ENCODE data around the gene IFT88.

Gene IFT88

DNA sequence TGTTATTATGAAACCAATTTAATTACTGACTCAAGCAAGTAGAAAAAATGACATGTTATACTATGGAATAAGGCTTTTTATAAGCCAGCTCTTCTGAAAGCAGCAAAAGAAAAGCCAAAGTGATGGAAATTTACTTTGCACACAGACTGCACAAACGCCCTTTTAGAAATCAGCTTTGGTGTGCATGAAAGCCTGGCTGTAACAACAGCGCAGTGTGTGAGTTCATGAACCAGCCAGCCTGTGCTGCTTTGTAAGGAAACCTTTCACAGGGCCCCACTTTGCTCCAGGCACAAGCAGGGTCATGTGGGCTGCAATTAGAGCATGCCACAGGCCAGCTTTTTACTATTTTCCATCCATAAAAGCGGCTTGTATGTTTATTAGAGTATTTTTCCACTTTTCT lies 13.6 kb upstream of the IFT88 start:
- Histone ChIP-seq H3K27ac (replicated peaks) (no peak overlapping the region), H3K27me3 (ENCODE audit: insufficient read depth, poor library complexity, severe bottlenecking) (no peaks in the 10 kb centered on the region), H3K4me3 (replicated peaks; ENCODE audit: insufficient read depth, low read length) (no peak overlapping the region)
- TF ChIP-seq, protein P1, sequence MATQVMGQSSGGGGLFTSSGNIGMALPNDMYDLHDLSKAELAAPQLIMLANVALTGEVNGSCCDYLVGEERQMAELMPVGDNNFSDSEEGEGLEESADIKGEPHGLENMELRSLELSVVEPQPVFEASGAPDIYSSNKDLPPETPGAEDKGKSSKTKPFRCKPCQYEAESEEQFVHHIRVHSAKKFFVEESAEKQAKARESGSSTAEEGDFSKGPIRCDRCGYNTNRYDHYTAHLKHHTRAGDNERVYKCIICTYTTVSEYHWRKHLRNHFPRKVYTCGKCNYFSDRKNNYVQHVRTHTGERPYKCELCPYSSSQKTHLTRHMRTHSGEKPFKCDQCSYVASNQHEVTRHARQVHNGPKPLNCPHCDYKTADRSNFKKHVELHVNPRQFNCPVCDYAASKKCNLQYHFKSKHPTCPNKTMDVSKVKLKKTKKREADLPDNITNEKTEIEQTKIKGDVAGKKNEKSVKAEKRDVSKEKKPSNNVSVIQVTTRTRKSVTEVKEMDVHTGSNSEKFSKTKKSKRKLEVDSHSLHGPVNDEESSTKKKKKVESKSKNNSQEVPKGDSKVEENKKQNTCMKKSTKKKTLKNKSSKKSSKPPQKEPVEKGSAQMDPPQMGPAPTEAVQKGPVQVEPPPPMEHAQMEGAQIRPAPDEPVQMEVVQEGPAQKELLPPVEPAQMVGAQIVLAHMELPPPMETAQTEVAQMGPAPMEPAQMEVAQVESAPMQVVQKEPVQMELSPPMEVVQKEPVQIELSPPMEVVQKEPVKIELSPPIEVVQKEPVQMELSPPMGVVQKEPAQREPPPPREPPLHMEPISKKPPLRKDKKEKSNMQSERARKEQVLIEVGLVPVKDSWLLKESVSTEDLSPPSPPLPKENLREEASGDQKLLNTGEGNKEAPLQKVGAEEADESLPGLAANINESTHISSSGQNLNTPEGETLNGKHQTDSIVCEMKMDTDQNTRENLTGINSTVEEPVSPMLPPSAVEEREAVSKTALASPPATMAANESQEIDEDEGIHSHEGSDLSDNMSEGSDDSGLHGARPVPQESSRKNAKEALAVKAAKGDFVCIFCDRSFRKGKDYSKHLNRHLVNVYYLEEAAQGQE (IDR thresholded peaks at IDR 0.05; ENCODE audit: insufficient replicate concordance, low read depth), result no peak
- TF ChIP-seq, protein P2, sequence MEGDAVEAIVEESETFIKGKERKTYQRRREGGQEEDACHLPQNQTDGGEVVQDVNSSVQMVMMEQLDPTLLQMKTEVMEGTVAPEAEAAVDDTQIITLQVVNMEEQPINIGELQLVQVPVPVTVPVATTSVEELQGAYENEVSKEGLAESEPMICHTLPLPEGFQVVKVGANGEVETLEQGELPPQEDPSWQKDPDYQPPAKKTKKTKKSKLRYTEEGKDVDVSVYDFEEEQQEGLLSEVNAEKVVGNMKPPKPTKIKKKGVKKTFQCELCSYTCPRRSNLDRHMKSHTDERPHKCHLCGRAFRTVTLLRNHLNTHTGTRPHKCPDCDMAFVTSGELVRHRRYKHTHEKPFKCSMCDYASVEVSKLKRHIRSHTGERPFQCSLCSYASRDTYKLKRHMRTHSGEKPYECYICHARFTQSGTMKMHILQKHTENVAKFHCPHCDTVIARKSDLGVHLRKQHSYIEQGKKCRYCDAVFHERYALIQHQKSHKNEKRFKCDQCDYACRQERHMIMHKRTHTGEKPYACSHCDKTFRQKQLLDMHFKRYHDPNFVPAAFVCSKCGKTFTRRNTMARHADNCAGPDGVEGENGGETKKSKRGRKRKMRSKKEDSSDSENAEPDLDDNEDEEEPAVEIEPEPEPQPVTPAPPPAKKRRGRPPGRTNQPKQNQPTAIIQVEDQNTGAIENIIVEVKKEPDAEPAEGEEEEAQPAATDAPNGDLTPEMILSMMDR (IDR thresholded peaks at IDR 0.05; ENCODE audit: insufficient read depth, low read length), result no peak
- no peak for TF ChIP-seq SPI1 (IDR thresholded peaks at IDR 0.05; ENCODE audit: borderline replicate concordance, low read depth)
- TF ChIP-seq GABPA (IDR thresholded peaks at IDR 0.05; ENCODE audit: low read depth), result no peak
- no peak for TF ChIP-seq POLR2AphosphoS5 (IDR thresholded peaks at IDR 0.05; ENCODE audit: low read depth)
- DNase-seq (ENCODE audit: low read depth in 1 of 2, low spot score in 1 of 2), result no peak

DNA sequence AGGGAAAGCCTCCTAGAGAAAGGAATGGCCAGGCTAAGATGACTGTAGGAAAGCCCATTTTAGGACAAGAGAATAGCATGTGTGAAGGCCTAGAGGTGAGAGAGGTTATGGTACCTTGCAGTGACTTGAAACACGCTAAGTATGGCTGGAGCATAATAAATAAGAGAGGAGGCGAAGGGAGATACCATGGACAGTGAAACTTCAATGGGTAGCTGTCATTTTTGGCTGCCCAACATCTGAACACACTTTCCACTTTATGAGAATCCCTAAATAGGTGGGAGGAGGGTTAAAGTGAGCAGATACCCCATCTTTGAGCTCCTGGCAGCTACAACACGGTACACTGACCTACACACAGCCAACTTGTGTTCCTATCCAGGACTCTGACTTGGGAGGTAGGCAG lies 8.0 kb upstream of the IFT88 start:
- TF ChIP-seq SPI1 (IDR thresholded peaks at IDR 0.05; ENCODE audit: borderline replicate concordance, low read depth), result no peak
- TF ChIP-seq, protein P1 (IDR thresholded peaks at IDR 0.05; ENCODE audit: insufficient replicate concordance, low read depth), result peak; percentile 76
- no peak overlapping the region for H3K27ac ChIP-seq (replicated peaks)
- H3K27me3 ChIP-seq (ENCODE audit: insufficient read depth, poor library complexity, severe bottlenecking), result no peaks in the 10 kb centered on the region
- no peak overlapping the region for H3K4me3 ChIP-seq (replicated peaks; ENCODE audit: insufficient read depth, low read length)
- DNase-seq (ENCODE audit: low read depth in 1 of 2, low spot score in 1 of 2), result no peak

DNA sequence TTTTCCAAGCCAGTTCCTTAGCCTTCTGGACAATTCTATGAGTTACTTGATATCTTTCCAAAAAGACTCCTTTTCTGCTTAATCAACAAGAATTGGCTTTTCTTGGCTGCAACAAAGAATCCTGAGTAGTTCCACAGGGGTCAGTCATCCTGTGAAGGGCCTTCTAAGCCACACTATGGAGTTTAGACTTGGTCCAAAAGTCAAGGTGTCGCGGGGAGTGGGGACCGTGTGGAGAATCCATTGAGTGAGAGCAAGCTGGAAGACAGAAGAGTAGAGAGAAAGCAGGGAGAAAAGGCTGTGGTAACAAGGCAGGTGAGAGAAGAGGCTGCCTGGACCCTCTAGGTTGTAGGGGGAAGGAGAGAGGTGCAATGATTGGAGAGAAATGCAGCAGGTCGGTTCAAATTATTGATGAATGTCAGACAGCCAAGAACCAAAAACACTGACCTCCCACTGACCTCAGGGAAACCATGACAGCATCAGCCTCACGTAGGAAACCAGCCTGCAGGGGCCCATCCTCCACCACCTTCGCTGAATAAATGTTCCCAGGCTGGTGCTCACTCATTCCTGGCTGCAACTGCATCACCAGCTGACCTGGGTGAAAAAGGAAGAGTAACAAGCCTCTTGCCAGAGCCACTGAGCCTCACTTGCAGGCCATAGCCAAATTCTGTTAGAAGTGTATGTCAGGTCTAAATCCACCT lies 7.1 kb upstream of the IFT88 start:
- DNase-seq (ENCODE audit: low read depth in 1 of 2, low spot score in 1 of 2), result no peak
- Histone ChIP-seq H3K27ac (replicated peaks) (no peak overlapping the region), H3K27me3 (ENCODE audit: insufficient read depth, poor library complexity, severe bottlenecking) (no peaks in the 10 kb centered on the region), H3K4me3 (replicated peaks; ENCODE audit: insufficient read depth, low read length) (no peak overlapping the region)
- TF ChIP-seq, protein P2 (IDR thresholded peaks at IDR 0.05; ENCODE audit: insufficient read depth, low read length), result no peak
- TF ChIP-seq POLR2AphosphoS5 (IDR thresholded peaks at IDR 0.05; ENCODE audit: low read depth) (no peak), GABPA (IDR thresholded peaks at IDR 0.05; ENCODE audit: low read depth) (no peak), SPI1 (IDR thresholded peaks at IDR 0.05; ENCODE audit: borderline replicate concordance, low read depth) (no peak)
- TF ChIP-seq, protein P1 (IDR thresholded peaks at IDR 0.05; ENCODE audit: insufficient replicate concordance, low read depth), result no peak

Measured in HL-60 (cell line).